CD4-positive, alpha-beta T cell treated with Interferon gamma for 1 hour (primary cell): ENCODE data around the gene ANKRD13D.
A peak's percentile ranks its signal among the peaks of the same experiment; 100 is the strongest.

Source experiments
- DNase-seq: peaks from one replicate; pipeline ENCODE4 v3.0.0-alpha.2; 2020

ANKRD13D gene

GRCh38 chr11:67321313-67321871 is 32.3 kb downstream of the ANKRD13D start:
- DNase-seq, result no peak

- no peak for DNase-seq
Measured at GRCh38 chr11:67322049-67322448, 32.9 kb downstream of the ANKRD13D start.

GRCh38 chr11:67323526-67323925 is 34.4 kb downstream of the ANKRD13D start:
- DNase-seq, result no peak

GRCh38 chr11:67332081-67332691 is 43.1 kb downstream of the ANKRD13D start:
- DNase-seq, result no peak

GRCh38 chr11:67337257-67337656 is 48.2 kb downstream of the ANKRD13D start:
- DNase-seq, result no peak

GRCh38 chr11:67344264-67344663 is 55.2 kb downstream of the ANKRD13D start:
- DNase-seq, result peak; percentile 23

GRCh38 chr11:67345247-67345919 is 56.3 kb downstream of the ANKRD13D start:
- no peak for DNase-seq

- no peak for DNase-seq
Measured at GRCh38 chr11:67345920-67346819, 57.1 kb downstream of the ANKRD13D start.

- DNase-seq, result no peak
Measured at GRCh38 chr11:67347964-67348749, 59.1 kb downstream of the ANKRD13D start.

GRCh38 chr11:67349036-67349435 is 59.9 kb downstream of the ANKRD13D start:
- no peak for DNase-seq

- DNase-seq, result no peak
Measured at GRCh38 chr11:67349457-67349856, 60.4 kb downstream of the ANKRD13D start.

GRCh38 chr11:67349928-67350465 is 60.9 kb downstream of the ANKRD13D start:
- no peak for DNase-seq

GRCh38 chr11:67351275-67352005 is 62.3 kb downstream of the ANKRD13D start:
- DNase-seq, result peak; percentile 67
